Thoracic aorta (tissue), 2 donors: ENCODE measurements around the gene ALPP. TPM values are rescaled to one million over a fixed set of nuclear protein-coding genes. Genes with fewer than 3 reads are reported as not detected.
"Not testable (repeated sequence)": the region's sequence is repeated elsewhere in the genome, so short reads cannot be mapped to it uniquely, and the experiment has no call there.

Source experiments
- ATAC-seq: fragments of 150-250 bp; one replicate; pipeline ENCODE4 v1.8.0; 2017; ENCODE audit warnings: low read depth; ENCODE audit not compliant: insufficient number of reproducible peaks, low FRiP score
- DNase-seq: peaks from one replicate; pipeline ENCODE4 v3.0.0-alpha.2; 2020; ENCODE audit warnings: low spot score
- H3K27ac ChIP-seq, 2 donors: fragments of 200-600 bp; sonication (generic); 1 replicate in 1 of 2; 2 replicates in 1 of 2; pipeline ENCODE4 v1.5.1; 2016; ENCODE audit warnings: mild to moderate bottlenecking in 2 of 2, moderate library complexity in 2 of 2
- H3K27me3 ChIP-seq: fragments of 200-600 bp; sonication (generic); replicated peaks from 2 replicates; pipeline ENCODE4 v1.6.0; 2016; ENCODE audit warnings: mild to moderate bottlenecking; ENCODE audit not compliant: insufficient read depth
- H3K36me3 ChIP-seq: fragments of 200-600 bp; sonication (generic); one replicate; pipeline ENCODE4 v1.5.1; 2016
- H3K4me1 ChIP-seq, 2 donors: fragments of 200-600 bp; sonication (generic); 1 replicate in 1 of 2; 2 replicates in 1 of 2; pipeline versions ENCODE4 v1.5.1 to v1.6.0; 2016; ENCODE audit warnings: low read depth in 2 of 2, mild to moderate bottlenecking in 1 of 2; ENCODE audit not compliant: control insufficient read depth in 1 of 2
- H3K4me3 ChIP-seq: fragments of 200-600 bp; sonication (generic); 2 replicates; pipeline ENCODE4 v1.5.1; 2016; ENCODE audit warnings: mild to moderate bottlenecking
- H3K9me3 ChIP-seq: fragments of 200-600 bp; sonication (generic); 2 replicates; pipeline ENCODE4 v1.5.1; 2016
- CTCF ChIP-seq: fragments of 200-600 bp; sonication (generic); IDR thresholded peaks from one replicate; pipeline ENCODE4 v1.5.1; 2019; ENCODE audit warnings: antibody characterized with exemption
- total RNA-seq, 2 donors: library from RNA; depleted of rRNA; stranded (reverse); fragments of >200 nt; gene quantifications; one replicate each; pipeline versions ENCODE4 v1.1.0 to v1.2.3, GENCODE V29; 2016

Gene ALPP
- total RNA-seq, 2 donors from 2014 or later = not detected

GRCh38 chr2:232336981-232337720 is 41.4 kb upstream of the ALPP start:
- Histone ChIP-seq H3K27me3 (no peaks in the 10 kb centered on the region), H3K27ac (no peak overlapping the region), H3K36me3 (peaks cover 8% of the 10 kb centered on the region), H3K4me1 (no peaks in the 10 kb centered on the region), H3K4me3 (no peak overlapping the region), H3K9me3 (no peaks in the 10 kb centered on the region)
- ATAC-seq (no peak), DNase-seq (no peak)
- no peak for TF ChIP-seq CTCF

- not testable (repeated sequence) for H3K27me3 ChIP-seq, H3K36me3 ChIP-seq, H3K27ac ChIP-seq, H3K4me3 ChIP-seq, ATAC-seq, H3K9me3 ChIP-seq, DNase-seq, H3K4me1 ChIP-seq
Measured at GRCh38 chr2:232338094-232338758, 40.3 kb upstream of the ALPP start.

- Histone ChIP-seq H3K27me3 (no peaks in the 10 kb centered on the region), H3K9me3 (peaks cover 3% of the 10 kb centered on the region), H3K36me3 (peaks cover 6% of the 10 kb centered on the region), H3K4me1 (no peaks in the 10 kb centered on the region), H3K4me3 (no peak overlapping the region), H3K27ac (no peak overlapping the region)
- TF ChIP-seq CTCF = no peak
- ATAC-seq (no peak), DNase-seq (no peak)
Measured at GRCh38 chr2:232338759-232339106, 39.8 kb upstream of the ALPP start.

GRCh38 chr2:232339121-232340081 is 39.1 kb upstream of the ALPP start:
- no peak overlapping the region for H3K27ac ChIP-seq
- TF ChIP-seq CTCF = no peak
- no peaks in the 10 kb centered on the region for H3K36me3 ChIP-seq
- H3K27me3 ChIP-seq = no peaks in the 10 kb centered on the region
- H3K9me3 ChIP-seq = peaks cover 5% of the 10 kb centered on the region
- ATAC-seq (no peak), DNase-seq (no peak)
- no peak overlapping the region for H3K4me3 ChIP-seq
- H3K4me1 ChIP-seq = no peaks in the 10 kb centered on the region

GRCh38 chr2:232340171-232340935 is 38.2 kb upstream of the ALPP start:
- TF ChIP-seq CTCF = no peak
- Histone ChIP-seq H3K4me3 (no peak overlapping the region), H3K27me3 (no peaks in the 10 kb centered on the region), H3K27ac (no peak overlapping the region), H3K36me3 (no peaks in the 10 kb centered on the region), H3K4me1 (no peaks in the 10 kb centered on the region), H3K9me3 (peaks cover 5% of the 10 kb centered on the region)
- no peak for DNase-seq
- ATAC-seq = no peak
